RWPE1 (cell line): Measurements from ENCODE around the gene CLASP1.
"Not testable (repeated sequence)": the region's sequence is repeated elsewhere in the genome, so short reads cannot be mapped to it uniquely, and the experiment has no call there.

Experiments
- CTCF ChIA-PET: fragments of 350-600 bp; sonication (Branson Sonifier 250); formaldehyde crosslinking; extraction: SDS; loops from one replicate; lab custom pipeline; 2021; lab: Yijun Ruan, JAX
- POLR2A ChIA-PET: fragments of 400-600 bp; formaldehyde crosslinking; extraction: SDS; loops from one replicate; lab custom pipeline; 2020; ENCODE audit warnings: antibody characterized with exemption; ENCODE audit not compliant: low non-redundant PET; lab: Yijun Ruan, JAX
- DNase-seq: peaks from one replicate; pipeline ENCODE4 v3.0.0; 2012; ENCODE audit warnings: low spot score
- H3K27ac ChIP-seq: fragments of 450-650 bp; 2 replicates; pipeline ENCODE4 v1.5.1; 2017
- CTCF ChIP-seq: fragments of 450-650 bp; conservative IDR thresholded peaks from 2 replicates; pipeline ENCODE4 v1.5.1; 2017; ENCODE audit warnings: low read depth, mild to moderate bottlenecking

Gene CLASP1

GRCh38 chr2:121345101-121345500, 304.2 kb downstream of the CLASP1 start:
- CTCF ChIA-PET: interaction anchor here (0.7 kb wide), 1 partner anchor 250 kb away, joined by 3 read pairs; no protein-coding TSS in a partner anchor
- peak overlapping the region; percentile 55 for H3K27ac ChIP-seq
- POLR2A ChIA-PET: no interaction called here
- no peak for DNase-seq
- TF ChIP-seq CTCF: no peak

- CTCF ChIA-PET: interaction anchor here (0.7 kb wide), 2 partner anchors 8 to 248 kb away, joined by 3 to 5 read pairs; no protein-coding TSS in a partner anchor
- POLR2A ChIA-PET, DNase-seq: not testable (repeated sequence)
These were observed 305.3 kb downstream of the CLASP1 start for GRCh38 chr2:121343828-121344399.

GRCh38 chr2:121343191-121343590, 306.1 kb downstream of the CLASP1 start:
- DNase-seq: no peak
- POLR2A ChIA-PET: no interaction called here
- no peak for TF ChIP-seq CTCF
- no peak overlapping the region for H3K27ac ChIP-seq
- CTCF ChIA-PET: interaction anchor here (0.7 kb wide), 1 partner anchor 248 kb away, joined by 3 read pairs; no protein-coding TSS in a partner anchor

More at GRCh38 chr2:121343828-121344399, 305.3 kb downstream of the CLASP1 start:
- peak overlapping the region; percentile 55; the same call in 1 of the 2 replicates for H3K27ac ChIP-seq

- no peak for DNase-seq
- H3K27ac ChIP-seq: peak overlapping the region; percentile 47
- CTCF ChIA-PET: no interaction called here
- TF ChIP-seq CTCF: no peak
- POLR2A ChIA-PET: no interaction called here
These were observed 306.5 kb downstream of the CLASP1 start for GRCh38 chr2:121342751-121343150.

- TF ChIP-seq CTCF: no peak
- DNase-seq: no peak
- POLR2A ChIA-PET: no interaction called here
- H3K27ac ChIP-seq: no peak overlapping the region; the same call in 1 of the 2 replicates
- CTCF ChIA-PET: interaction anchor here (0.6 kb wide), 1 partner anchor 24 kb away, joined by 3 read pairs; no protein-coding TSS in a partner anchor
These were observed 308.3 kb downstream of the CLASP1 start for GRCh38 chr2:121340926-121341325.

- no peak for DNase-seq
- no peak for TF ChIP-seq CTCF
- H3K27ac ChIP-seq: no peak overlapping the region
- POLR2A ChIA-PET: no interaction called here
- CTCF ChIA-PET: no interaction called here
These were observed 311.0 kb downstream of the CLASP1 start for GRCh38 chr2:121338281-121338680.
